A172 (cell line): ENCODE results near the gene ZNF385C. TPM values are rescaled to one million over a fixed set of nuclear protein-coding genes. Genes with fewer than 3 reads are reported as not detected.
"Not testable (repeated sequence)": the region's sequence is repeated elsewhere in the genome, so short reads cannot be mapped to it uniquely, and the experiment has no call there.

ENCODE experiments used
- DNase-seq: peaks from one replicate; pipeline ENCODE4 v3.0.0-alpha.2; 2015; ENCODE audit warnings: low spot score
- total RNA-seq: library from RNA; depleted of rRNA; stranded (reverse); fragments of >200 nt; shearing (Covaris generic); gene quantifications from 2 replicates; pipeline ENCODE4 v1.2.3, GENCODE V29; 2014

The ZNF385C gene
- total RNA-seq, 1 experiment from 2014 or later: not detected

DNA sequence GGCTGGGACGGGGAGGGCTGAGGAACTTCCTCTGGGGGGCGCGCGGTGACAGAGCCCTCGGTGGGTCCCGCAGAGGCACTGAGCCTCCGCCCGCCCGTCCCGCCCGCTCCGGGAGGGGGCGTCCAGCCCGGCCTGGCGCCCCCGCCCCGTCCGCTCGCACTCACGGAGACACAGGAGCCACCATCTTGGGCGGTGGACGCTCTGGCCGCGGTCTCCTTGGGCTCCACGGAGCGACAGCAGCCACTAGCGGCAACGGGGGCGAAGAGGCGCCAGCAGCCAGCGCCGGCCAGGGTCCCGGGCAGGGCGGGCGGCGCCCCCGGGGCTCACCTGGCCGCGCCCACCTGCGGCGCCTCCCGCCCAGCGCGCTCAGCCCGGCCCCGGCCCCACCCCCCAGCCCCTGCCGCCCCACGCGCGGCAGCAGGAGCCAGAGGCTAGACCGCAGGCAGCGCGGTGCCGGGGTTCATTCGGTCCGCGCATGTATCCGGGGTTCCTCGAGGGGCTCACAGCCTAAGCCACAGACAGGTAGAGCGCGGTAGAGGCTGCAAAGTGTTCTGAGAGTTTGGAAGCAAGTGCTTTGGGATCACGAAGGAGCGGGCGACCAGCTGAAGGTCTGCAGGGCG is 47.8 kb downstream of the ZNF385C start, which contains the start of gene C17orf113:
TSS of gene C17orf113 (minus strand) at position 209 of the 620 bp plus-strand sequence. CDS start 7,225 bp downstream, outside the sequence.
- no peak for DNase-seq

GRCh38 chr17:42049834-42050392 is 48.4 kb downstream of the ZNF385C start:
- no peak for DNase-seq

GRCh38 chr17:42047343-42047742 is 50.9 kb downstream of the ZNF385C start:
- no peak for DNase-seq

DNA sequence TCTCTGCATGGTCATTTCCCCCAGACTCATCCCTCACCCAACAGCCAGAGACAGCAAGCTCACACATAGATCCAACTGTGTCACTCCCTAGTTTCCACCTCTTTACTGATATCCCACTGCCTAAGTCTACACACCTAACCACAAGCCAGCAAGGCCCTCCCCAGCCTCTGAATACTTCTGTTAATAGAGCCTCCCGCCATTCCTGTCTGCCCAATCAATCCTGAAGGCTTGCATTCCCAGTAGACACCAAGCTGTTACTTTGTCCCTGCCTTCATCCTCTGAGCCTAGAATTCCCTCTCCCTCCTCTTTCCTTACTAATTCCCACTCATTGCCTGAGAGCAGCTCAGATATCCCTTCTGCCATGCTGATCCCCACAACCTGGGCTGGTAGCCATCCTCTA is 52.6 kb downstream of the ZNF385C start:
- DNase-seq: no peak

GRCh38 chr17:42042598-42043319 is 55.5 kb downstream of the ZNF385C start:
- no peak for DNase-seq

DNA sequence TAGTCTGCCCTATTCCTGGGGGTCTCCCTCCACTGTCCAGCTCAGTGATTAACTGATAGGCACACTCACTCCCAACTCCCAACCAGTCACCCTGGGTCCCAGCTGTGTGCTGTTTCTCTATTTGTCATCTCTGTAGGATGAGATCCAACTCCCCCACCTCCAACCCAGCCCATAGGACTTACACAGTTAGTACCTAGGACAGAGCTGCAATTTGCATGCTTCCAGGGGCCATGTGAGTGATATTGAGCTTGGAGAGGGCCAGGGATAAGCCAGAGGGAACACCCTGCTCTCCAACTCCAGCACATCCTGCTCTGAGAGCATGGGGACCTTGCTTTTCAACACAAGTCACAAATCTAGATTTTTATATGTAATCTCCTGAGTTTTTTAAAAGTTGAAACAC is 56.7 kb downstream of the ZNF385C start:
- no peak for DNase-seq

DNA sequence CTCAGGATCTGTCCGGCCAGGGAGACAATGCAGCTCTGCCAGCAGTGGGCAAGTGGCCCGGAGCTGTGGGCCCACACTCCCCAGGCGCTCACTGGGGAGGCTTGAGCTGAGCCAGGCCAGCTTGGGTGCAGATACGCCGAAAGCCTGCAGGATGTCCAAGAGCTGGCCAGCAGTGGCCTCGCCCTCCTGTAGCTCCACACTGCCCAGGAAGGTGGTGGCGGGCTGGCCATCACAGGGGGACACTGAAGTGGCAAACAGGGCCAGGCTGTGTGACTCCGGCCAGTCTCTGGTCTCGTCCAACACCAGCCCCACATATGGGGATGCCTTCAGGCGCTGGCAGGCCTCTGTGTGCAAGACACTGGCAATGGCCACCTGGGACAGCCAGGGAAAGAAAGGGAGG is 57.5 kb downstream of the ZNF385C start:
- no peak for DNase-seq

DNA sequence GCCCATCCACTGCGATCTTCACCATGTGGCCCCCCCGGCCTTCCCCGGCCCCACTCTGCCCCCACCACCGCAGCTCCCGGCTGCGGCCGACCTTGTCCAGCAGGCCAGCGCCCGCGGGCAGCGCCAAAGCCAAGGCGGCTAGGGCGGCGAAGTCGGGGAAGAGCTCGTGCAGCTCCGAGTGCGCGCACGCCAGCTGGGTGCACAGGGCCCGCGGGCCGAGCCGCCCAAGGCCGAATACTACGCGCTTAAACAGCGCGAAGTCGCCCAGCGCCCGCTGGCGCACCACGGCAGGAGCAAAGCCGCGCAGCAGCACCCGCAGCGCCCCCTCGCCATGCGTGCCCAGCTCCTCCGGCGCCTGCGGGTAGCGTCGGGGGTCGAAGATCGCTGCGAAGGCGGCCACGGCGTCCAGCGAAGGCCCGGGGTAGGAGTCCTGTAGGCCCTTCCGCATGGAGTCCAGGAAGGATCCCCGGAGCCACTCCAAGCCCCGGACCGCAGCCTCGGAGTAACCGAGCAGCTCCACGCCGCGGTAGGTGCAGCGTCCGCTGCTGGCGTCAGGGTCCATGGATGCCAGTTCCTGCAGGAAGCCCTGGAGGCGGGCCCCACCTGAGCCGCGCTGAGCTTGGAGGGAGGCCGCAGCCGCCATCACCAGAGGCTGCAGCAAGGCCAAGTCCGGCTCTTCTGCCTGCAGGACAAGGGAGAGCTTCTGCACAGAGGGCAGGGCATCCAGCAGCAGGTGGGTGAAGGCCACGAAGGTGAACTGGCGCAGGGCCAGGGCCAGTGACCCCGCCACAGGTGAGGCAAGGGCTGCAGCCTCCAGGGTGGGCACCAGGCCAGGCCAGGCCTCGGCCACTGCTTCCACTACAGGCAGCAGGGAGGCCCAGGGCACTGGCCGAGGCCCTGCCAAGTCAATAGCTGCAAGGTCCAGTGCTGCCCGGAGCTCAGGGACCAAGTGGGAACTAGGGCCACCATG is 58.2 kb downstream of the ZNF385C start:
- DNase-seq: no peak

GRCh38 chr17:42038221-42038973 is 59.9 kb downstream of the ZNF385C start:
- no peak for DNase-seq

DNA sequence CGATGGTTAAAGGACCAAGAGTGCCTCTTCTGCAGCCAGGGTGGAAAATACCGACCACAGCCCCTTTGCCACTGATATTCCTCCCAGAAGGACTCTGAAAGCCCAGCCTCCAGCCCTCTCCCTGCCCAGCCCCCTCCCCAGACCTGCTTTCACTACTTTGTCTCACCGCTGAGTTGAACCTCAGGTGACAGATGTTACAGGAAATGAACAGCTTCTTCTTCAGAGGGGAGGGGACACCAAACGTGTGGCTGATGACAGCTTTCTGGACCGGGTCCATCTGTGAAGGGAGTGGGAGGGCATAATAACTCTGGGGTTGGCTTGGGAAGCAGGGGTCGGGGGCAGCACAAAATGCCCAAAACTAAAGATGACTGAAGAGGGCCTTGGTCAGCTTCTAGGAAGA is 64.2 kb downstream of the ZNF385C start:
- no peak for DNase-seq

DNA sequence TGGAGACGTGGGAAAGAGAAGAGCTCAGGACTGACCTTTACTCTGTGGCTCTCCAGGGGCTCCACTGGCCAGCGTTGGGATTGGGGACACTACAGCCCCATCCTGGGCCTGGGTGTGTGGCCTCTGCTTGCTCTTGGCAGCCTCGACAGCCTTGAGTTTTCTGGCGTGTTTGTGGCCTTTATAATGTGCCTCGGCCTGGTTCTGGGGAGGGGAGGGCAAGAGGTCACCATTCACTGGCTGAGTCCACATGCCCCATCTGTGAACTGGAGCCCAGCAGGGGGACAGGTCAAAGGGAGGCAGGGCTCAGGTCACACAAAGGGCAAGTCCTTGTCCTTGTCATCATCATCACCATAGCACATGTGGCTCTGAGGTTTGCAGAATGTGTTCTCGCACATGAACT is 66.7 kb downstream of the ZNF385C start:
- no peak for DNase-seq

GRCh38 chr17:42028791-42029127 is 69.5 kb downstream of the ZNF385C start:
- no peak for DNase-seq

DNA sequence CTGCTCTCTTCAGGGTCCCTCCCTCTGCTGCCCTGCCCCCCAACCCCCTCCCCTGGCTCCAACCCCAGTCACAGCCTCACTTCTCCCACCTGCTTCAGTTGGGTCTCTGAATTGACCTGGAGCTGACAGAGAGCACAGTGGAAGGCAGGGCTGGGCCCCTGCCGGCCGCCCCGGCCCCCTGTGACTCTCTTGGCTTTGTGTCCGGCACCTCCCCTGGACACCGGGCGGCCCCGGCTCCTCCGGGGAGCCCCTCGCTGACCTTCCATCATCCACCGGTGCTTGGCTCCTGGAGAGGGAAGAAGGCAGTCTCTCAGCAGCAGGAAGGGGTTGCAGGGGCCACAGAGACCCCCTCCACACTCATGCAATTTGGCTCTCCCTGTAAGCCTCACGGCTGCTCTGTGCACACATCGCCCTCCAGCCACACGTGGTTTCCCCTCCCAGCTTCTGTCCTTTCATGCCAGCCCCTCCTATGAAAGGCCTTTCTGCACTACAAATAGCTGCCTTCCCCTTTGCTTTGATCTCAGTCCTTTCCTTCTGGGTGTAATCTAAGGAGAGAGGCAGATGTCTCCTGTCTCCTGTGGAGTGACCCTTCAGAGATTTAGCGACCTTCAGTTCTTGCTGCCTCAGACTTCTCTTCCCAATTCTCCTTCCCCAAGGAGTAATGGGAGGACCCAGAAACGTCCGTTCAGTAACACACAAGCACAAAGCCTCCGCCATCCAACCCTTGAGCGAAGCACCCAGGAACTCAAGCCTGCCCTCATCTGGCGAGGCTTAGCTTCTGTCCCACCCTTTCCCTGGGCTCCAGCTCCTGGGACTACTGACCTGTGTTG is 70.1 kb downstream of the ZNF385C start:
- DNase-seq: no peak

DNA sequence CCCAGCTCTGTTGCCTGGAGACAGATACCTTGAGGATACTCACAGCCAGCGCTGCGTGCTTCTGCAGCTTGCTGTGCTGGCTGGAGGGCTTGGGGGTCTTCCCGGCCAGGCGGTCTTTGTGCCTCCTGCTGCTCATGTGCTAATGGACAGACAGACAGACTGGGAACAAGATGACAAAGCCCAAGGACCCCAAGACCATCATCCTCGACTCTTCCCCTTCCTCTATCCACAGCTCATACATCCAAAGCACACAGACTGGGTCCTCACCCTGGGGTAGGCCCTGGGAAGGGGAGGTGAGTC is 70.7 kb downstream of the ZNF385C start:
- no peak for DNase-seq

- no peak for DNase-seq
These were observed 71.2 kb downstream of the ZNF385C start for GRCh38 chr17:42026857-42027589.

GRCh38 chr17:42025936-42026335 is 72.3 kb downstream of the ZNF385C start:
- DNase-seq: no peak

GRCh38 chr17:42025191-42025579 is 73.1 kb downstream of the ZNF385C start:
- DNase-seq: no peak

GRCh38 chr17:42023524-42024349 is 74.5 kb downstream of the ZNF385C start:
- DNase-seq: no peak

- DNase-seq: not testable (repeated sequence)
These were observed 77.4 kb downstream of the ZNF385C start for GRCh38 chr17:42020845-42021244.
